ENCODE data around the gene FGFRL1. TPM values are rescaled to one million over a fixed set of nuclear protein-coding genes. Genes with fewer than 3 reads are reported as not detected.

FGFRL1 gene
- polyA plus RNA-seq, 1 donor from 2014 or later: 0.97 TPM

GRCh38 chr4:1075225-1075624 lies 63.8 kb downstream of the FGFRL1 start:
- no peaks in the 10 kb centered on the region for H3K9me2 ChIP-seq (ENCODE audit: insufficient read depth, low read length)
- no peak for TF ChIP-seq SMC3 (conservative IDR thresholded peaks at IDR 0.05; ENCODE audit: poor library complexity)
- TF ChIP-seq EZH2 (IDR thresholded peaks at IDR 0.05; ENCODE audit: borderline replicate concordance, insufficient read depth, low read length, poor library complexity, severe bottlenecking): no peak
- no peak for TF ChIP-seq EP300 (conservative IDR thresholded peaks at IDR 0.05; ENCODE audit: poor library complexity, severe bottlenecking)
- TF ChIP-seq TAF1 (IDR thresholded peaks at IDR 0.05; ENCODE audit: low read depth): no peak
- TF ChIP-seq RAD21 (conservative IDR thresholded peaks at IDR 0.05): no peak
- no peak for TF ChIP-seq REST (IDR thresholded peaks at IDR 0.05; ENCODE audit: borderline replicate concordance)
- no peak for TF ChIP-seq MXI1 (conservative IDR thresholded peaks at IDR 0.05; ENCODE audit: poor library complexity, severe bottlenecking)
- no peak for TF ChIP-seq POLR2AphosphoS5 (IDR thresholded peaks at IDR 0.05)
- TF ChIP-seq CTCF (IDR thresholded peaks at IDR 0.05; ENCODE audit: poor library complexity, severe bottlenecking): no peak
- no peaks in the 10 kb centered on the region for H3F3A ChIP-seq (ENCODE audit: insufficient read depth, low read length, poor library complexity, severe bottlenecking)
- H3K27ac ChIP-seq (ENCODE audit: low read length): no peak overlapping the region
- no peaks in the 10 kb centered on the region for H3K79me2 ChIP-seq (replicated peaks; ENCODE audit: insufficient read depth, low read length)
- no peaks in the 10 kb centered on the region for H3K27me3 ChIP-seq (ENCODE audit: insufficient read depth, low read depth, low read length)
- H4K20me1 ChIP-seq (ENCODE audit: insufficient read depth): no peaks in the 10 kb centered on the region
- no peak overlapping the region for H3K4me2 ChIP-seq (ENCODE audit: low read length)
- H3K36me3 ChIP-seq (ENCODE audit: insufficient read depth, low read length): no peaks in the 10 kb centered on the region
- no peaks in the 10 kb centered on the region for H3K9me3 ChIP-seq (ENCODE audit: low read length)
- no peak overlapping the region for H3K4me3 ChIP-seq (ENCODE audit: low read length)
- H2AFZ ChIP-seq (ENCODE audit: low read depth, low read length): no peak overlapping the region
- H3K9ac ChIP-seq (ENCODE audit: low read length): no peak overlapping the region

- no peaks in the 10 kb centered on the region for H3K9me2 ChIP-seq (ENCODE audit: insufficient read depth, low read length)
- TF ChIP-seq POLR2AphosphoS5 (IDR thresholded peaks at IDR 0.05): no peak
- TF ChIP-seq TAF1 (IDR thresholded peaks at IDR 0.05; ENCODE audit: low read depth): no peak
- no peak for TF ChIP-seq MXI1 (conservative IDR thresholded peaks at IDR 0.05; ENCODE audit: poor library complexity, severe bottlenecking)
- TF ChIP-seq EZH2 (IDR thresholded peaks at IDR 0.05; ENCODE audit: borderline replicate concordance, insufficient read depth, low read length, poor library complexity, severe bottlenecking): no peak
- no peak for TF ChIP-seq EP300 (conservative IDR thresholded peaks at IDR 0.05; ENCODE audit: poor library complexity, severe bottlenecking)
- TF ChIP-seq RAD21 (conservative IDR thresholded peaks at IDR 0.05): no peak
- TF ChIP-seq SMC3 (conservative IDR thresholded peaks at IDR 0.05; ENCODE audit: poor library complexity): no peak
- TF ChIP-seq REST (IDR thresholded peaks at IDR 0.05; ENCODE audit: borderline replicate concordance): no peak
- TF ChIP-seq CTCF (IDR thresholded peaks at IDR 0.05; ENCODE audit: poor library complexity, severe bottlenecking): no peak
- H3K79me2 ChIP-seq (replicated peaks; ENCODE audit: insufficient read depth, low read length): no peaks in the 10 kb centered on the region
- no peaks in the 10 kb centered on the region for H4K20me1 ChIP-seq (ENCODE audit: insufficient read depth)
- no peak overlapping the region for H3K4me2 ChIP-seq (ENCODE audit: low read length)
- no peaks in the 10 kb centered on the region for H3K27me3 ChIP-seq (ENCODE audit: insufficient read depth, low read depth, low read length)
- H3K36me3 ChIP-seq (ENCODE audit: insufficient read depth, low read length): no peaks in the 10 kb centered on the region
- no peaks in the 10 kb centered on the region for H3K9me3 ChIP-seq (ENCODE audit: low read length)
- no peak overlapping the region for H3K9ac ChIP-seq (ENCODE audit: low read length)
- no peak overlapping the region for H3K4me3 ChIP-seq (ENCODE audit: low read length)
- H3F3A ChIP-seq (ENCODE audit: insufficient read depth, low read length, poor library complexity, severe bottlenecking): no peaks in the 10 kb centered on the region
- no peak overlapping the region for H3K27ac ChIP-seq (ENCODE audit: low read length)
- no peak overlapping the region for H2AFZ ChIP-seq (ENCODE audit: low read depth, low read length)
Measured at GRCh38 chr4:1075809-1076699, 64.6 kb downstream of the FGFRL1 start.

All from neural cell (in vitro differentiated cells).